ENCODE data around the gene LARGE1. TPM values are rescaled to one million over a fixed set of nuclear protein-coding genes. Genes with fewer than 3 reads are reported as not detected.

LARGE1 gene
- total and polyA plus RNA-seq, 2 of the 8 experiments (the other 6 are each of a cell fraction or from before 2014, with no cell fraction given), result 43.7 to 83.0 TPM

DNA sequence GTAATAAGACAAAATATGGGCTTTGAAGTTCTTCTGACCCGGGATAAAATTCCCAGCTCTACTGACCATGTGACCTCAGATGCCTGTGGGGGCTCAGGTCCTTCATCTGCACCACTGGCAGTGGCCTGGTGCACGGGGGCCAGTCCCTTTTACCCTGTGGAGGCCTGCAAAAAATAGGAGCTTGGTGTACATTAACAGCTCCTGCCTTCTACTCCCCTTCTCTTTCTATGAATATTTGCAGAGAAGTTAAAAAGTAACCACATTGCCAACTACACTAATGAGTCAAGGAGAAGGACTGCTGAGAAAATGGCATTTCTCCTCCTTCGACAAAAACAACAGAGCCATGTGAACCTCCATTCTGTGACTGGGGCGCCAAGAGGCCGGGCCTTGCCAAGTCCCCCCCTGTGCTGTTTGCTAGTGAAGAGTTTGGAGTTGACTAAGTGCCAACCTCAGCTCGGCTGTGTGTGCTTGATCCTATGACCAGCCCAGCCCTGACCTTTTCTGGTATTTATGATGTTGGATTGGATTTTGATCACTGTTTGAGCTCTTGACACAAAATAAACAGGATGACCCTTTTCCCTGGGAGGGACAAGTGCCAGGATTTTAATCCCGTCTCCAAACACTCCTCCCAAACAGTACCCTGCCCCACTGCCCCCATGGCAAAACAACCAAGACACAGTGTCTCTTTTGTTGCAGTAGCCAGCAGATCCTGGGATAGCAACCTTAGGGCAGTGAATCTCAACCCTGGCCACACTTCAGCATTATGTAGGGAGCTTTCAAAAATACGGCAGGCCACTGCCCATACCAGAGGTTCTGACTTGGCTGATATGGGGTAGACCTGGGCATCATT, 380.1 kb downstream of the LARGE1 start:
- Histone ChIP-seq H3K27me3 (replicated peaks in 1 of 4; ENCODE audit: control insufficient read depth in 3 of 4, extremely low read depth in 1 of 4, insufficient read depth in 3 of 4, low read length in 3 of 4) (no peaks in the 10 kb centered on the region), H2BK15ac (ENCODE audit: low read length) (no peak overlapping the region), H2BK5ac (ENCODE audit: low read depth, low read length) (no peak overlapping the region), H3K18ac (ENCODE audit: extremely low read depth, low read length) (no peak overlapping the region), H3K4me1 (replicated peaks in 1 of 4; ENCODE audit: control insufficient read depth in 3 of 4, insufficient read depth in 4 of 4, low read length in 3 of 4) (no peaks in the 10 kb centered on the region), H4K91ac (replicated peaks; ENCODE audit: insufficient read length, low read length) (no peak overlapping the region), H3K36me3 (ENCODE audit: control insufficient read depth in 2 of 4, insufficient read depth in 4 of 4, low read length in 3 of 4) (no peaks in the 10 kb centered on the region), H3K14ac (ENCODE audit: insufficient read length) (no peak overlapping the region), H3K9ac (replicated peaks in 1 of 4; ENCODE audit: extremely low read depth in 1 of 4, low read depth in 3 of 4, low read length in 3 of 4) (no peak overlapping the region), H3K79me2 (ENCODE audit: control insufficient read depth in 1 of 2, insufficient read depth in 2 of 2, low read length in 2 of 2) (peaks cover 0 to 14% of the 10 kb centered on the region in 2 experiments; a peak in 1 of 4 replicates), H3K4me2 (ENCODE audit: insufficient read depth in 1 of 2, low read depth in 2 of 2, low read length in 2 of 2) (no peak overlapping the region), H3K23ac (ENCODE audit: insufficient read length) (no peak overlapping the region), H2BK20ac (ENCODE audit: low read length) (no peak overlapping the region), H3K4ac (replicated peaks; ENCODE audit: insufficient read length, low read depth, low read length) (no peak overlapping the region), H3K9me3 (ENCODE audit: insufficient read depth in 2 of 2, low read depth in 1 of 2, low read length in 1 of 2) (no peaks in the 10 kb centered on the region), H2AK5ac (ENCODE audit: low read depth, low read length) (no peak overlapping the region), H2BK12ac (ENCODE audit: low read depth, low read length) (no peak overlapping the region), H3K23me2 (ENCODE audit: low read depth, low read length) (no peaks in the 10 kb centered on the region), H3K56ac (replicated peaks; ENCODE audit: insufficient read length, low read depth, low read length) (no peak overlapping the region), H2AFZ (ENCODE audit: low read length) (no peak overlapping the region), H3K79me1 (ENCODE audit: low read depth, low read length) (peaks cover 3% of the 10 kb centered on the region; the same call in 1 of the 2 replicates), H3K4me3 (ENCODE audit: extremely low read depth in 1 of 4, insufficient read depth in 2 of 4, low read depth in 3 of 4, low read length in 4 of 4) (no peak overlapping the region), H3K27ac (ENCODE audit: low read depth, low read length) (no peak overlapping the region), H4K8ac (ENCODE audit: extremely low read depth, insufficient read depth, low read length) (peak overlapping the region; percentile 30; the same call in 1 of the 2 replicates), H4K20me1 (replicated peaks in 1 of 2; ENCODE audit: control insufficient read depth in 1 of 2, insufficient read depth in 2 of 2, low read length in 2 of 2) (peaks cover 0 to 2% of the 10 kb centered on the region in 2 experiments), H2BK120ac (replicated peaks; ENCODE audit: low read depth, low read length) (no peak overlapping the region), H4K5ac (ENCODE audit: insufficient read length, low read depth, low read length) (no peak overlapping the region)
- 90% methylated on average over 8 of the region's 8 CpGs; no CpG with 5 or more reads in 1 of the 2 experiments for WGBS, 2 experiments (ENCODE audit: extremely low coverage in 1 of 2, insufficient coverage in 1 of 2, insufficient read length in 1 of 2, insufficient replicate concordance in 2 of 2, low coverage in 1 of 2, low lambda C conversion rate in 2 of 2, missing lambda C conversion rate in 1 of 2)
- no peak for DNase-seq (ENCODE audit: low read depth in 1 of 2, low spot score in 2 of 2)
- ChIA-PET POLR2A (ENCODE audit: partially characterized antibody) (interaction anchor here (1.0 kb wide), 1 partner anchor 13 kb away, joined by 3 read pairs; no protein-coding TSS in a partner anchor), CTCF (ENCODE audit: partially characterized antibody) (interaction anchor here (0.7 to 1.0 kb wide), 3 partner anchors 19 to 37 kb away, joined by 3 read pairs; no protein-coding TSS in a partner anchor)
- no peak for FAIRE-seq
- TF ChIP-seq BRCA1 (IDR thresholded peaks at IDR 0.05; ENCODE audit: low read depth, low read length) (no peak), PHF8 (conservative IDR thresholded peaks at IDR 0.05; ENCODE audit: low read depth, low read length) (no peak), EGR1 (IDR thresholded peaks at IDR 0.05; ENCODE audit: borderline replicate concordance, low read depth, low read length) (no peak), JUND (IDR thresholded peaks at IDR 0.05; ENCODE audit: low read length) (no peak), SP2 (IDR thresholded peaks at IDR 0.05; ENCODE audit: low read length) (no peak), SIRT6 (IDR thresholded peaks at IDR 0.05; ENCODE audit: low read length) (no peak), TAF1 (IDR thresholded peaks at IDR 0.05; ENCODE audit: low read depth, low read length) (no peak), RXRA (IDR thresholded peaks at IDR 0.05; ENCODE audit: insufficient read depth, low read depth, low read length) (no peak)
- TF ChIP-seq, protein P1, sequence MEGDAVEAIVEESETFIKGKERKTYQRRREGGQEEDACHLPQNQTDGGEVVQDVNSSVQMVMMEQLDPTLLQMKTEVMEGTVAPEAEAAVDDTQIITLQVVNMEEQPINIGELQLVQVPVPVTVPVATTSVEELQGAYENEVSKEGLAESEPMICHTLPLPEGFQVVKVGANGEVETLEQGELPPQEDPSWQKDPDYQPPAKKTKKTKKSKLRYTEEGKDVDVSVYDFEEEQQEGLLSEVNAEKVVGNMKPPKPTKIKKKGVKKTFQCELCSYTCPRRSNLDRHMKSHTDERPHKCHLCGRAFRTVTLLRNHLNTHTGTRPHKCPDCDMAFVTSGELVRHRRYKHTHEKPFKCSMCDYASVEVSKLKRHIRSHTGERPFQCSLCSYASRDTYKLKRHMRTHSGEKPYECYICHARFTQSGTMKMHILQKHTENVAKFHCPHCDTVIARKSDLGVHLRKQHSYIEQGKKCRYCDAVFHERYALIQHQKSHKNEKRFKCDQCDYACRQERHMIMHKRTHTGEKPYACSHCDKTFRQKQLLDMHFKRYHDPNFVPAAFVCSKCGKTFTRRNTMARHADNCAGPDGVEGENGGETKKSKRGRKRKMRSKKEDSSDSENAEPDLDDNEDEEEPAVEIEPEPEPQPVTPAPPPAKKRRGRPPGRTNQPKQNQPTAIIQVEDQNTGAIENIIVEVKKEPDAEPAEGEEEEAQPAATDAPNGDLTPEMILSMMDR (IDR thresholded peaks at IDR 0.05; ENCODE audit: control extremely low read depth in 1 of 3, insufficient read depth in 1 of 3, low read depth in 1 of 3, low read length in 3 of 3), result no peak
